KBM-7 (cell line): ENCODE results near the gene NDUFV2.

Experiments
- DNase-seq: peaks from one replicate; pipeline ENCODE4 v3.0.0-alpha.2; 2015
- in situ Hi-C: fragments of 300-500 bp; cut with MboI; formaldehyde crosslinking; loops from 2 replicates; pipeline ENCODE4 v1.14.3; 2020; ENCODE audit warnings: low sequenced_read_pairs, low pct_unique_long_range_greater_than_20kb, mixed read lengths

NDUFV2 gene

GRCh38 chr18:9109523-9109922 lies 7.0 kb downstream of the NDUFV2 start:
- in situ Hi-C loops = no loop called here

GRCh38 chr18:9113468-9114149 lies 11.1 kb downstream of the NDUFV2 start:
- in situ Hi-C loops = no loop called here
- no peak for DNase-seq

More at GRCh38 chr18:9109523-9109922, 7.0 kb downstream of the NDUFV2 start:
- DNase-seq = no peak

GRCh38 chr18:9115984-9116383 lies 13.5 kb downstream of the NDUFV2 start:
- in situ Hi-C loops = no loop called here
- DNase-seq = no peak

- DNase-seq = peak; percentile 63
- in situ Hi-C loops = no loop called here
Measured at GRCh38 chr18:9117980-9118841, 15.7 kb downstream of the NDUFV2 start.

GRCh38 chr18:9120796-9121195 lies 18.3 kb downstream of the NDUFV2 start:
- in situ Hi-C loops = no loop called here
- no peak for DNase-seq

- no peak for DNase-seq
- in situ Hi-C loops = no loop called here
Measured at GRCh38 chr18:9123520-9123919, 21.0 kb downstream of the NDUFV2 start.

GRCh38 chr18:9124824-9125223 lies 22.3 kb downstream of the NDUFV2 start:
- no peak for DNase-seq
- in situ Hi-C loops = no loop called here

- in situ Hi-C loops = no loop called here
Measured at GRCh38 chr18:9126337-9126736, 23.8 kb downstream of the NDUFV2 start.

GRCh38 chr18:9130195-9130594 lies 27.7 kb downstream of the NDUFV2 start:
- in situ Hi-C loops = no loop called here
- DNase-seq = no peak

More at GRCh38 chr18:9126337-9126736, 23.8 kb downstream of the NDUFV2 start:
- DNase-seq = no peak

- DNase-seq = no peak
- in situ Hi-C loops = no loop called here
Measured at GRCh38 chr18:9130806-9131205, 28.3 kb downstream of the NDUFV2 start.

- in situ Hi-C loops = no loop called here
- DNase-seq = no peak
Measured at GRCh38 chr18:9132628-9133027, 30.1 kb downstream of the NDUFV2 start.

GRCh38 chr18:9133225-9133624 lies 30.7 kb downstream of the NDUFV2 start:
- no peak for DNase-seq
- in situ Hi-C loops = no loop called here

- in situ Hi-C loops = no loop called here
- no peak for DNase-seq
Measured at GRCh38 chr18:9135081-9135911, 32.8 kb downstream of the NDUFV2 start.

GRCh38 chr18:9135912-9136314 lies 33.4 kb downstream of the NDUFV2 start:
- in situ Hi-C loops = no loop called here
- DNase-seq = no peak

- in situ Hi-C loops = no loop called here
- peak; percentile 98 for DNase-seq
Measured at GRCh38 chr18:9136315-9137155, 34.0 kb downstream of the NDUFV2 start, which contains the start of gene ANKRD12. Gene ANKRD12, plus strand, starts transcription at chr18:9136781. Its CDS starts 45,652 bp downstream, at chr18:9182433.

GRCh38 chr18:9137168-9138066 lies 34.9 kb downstream of the NDUFV2 start:
- peak; percentile 73 for DNase-seq
- in situ Hi-C loops = no loop called here

GRCh38 chr18:9139400-9140039 lies 37.0 kb downstream of the NDUFV2 start:
- in situ Hi-C loops = no loop called here
- DNase-seq = no peak
